ENCODE measurements around the gene BAG2.

GRCh38 chr6:57127763-57128162 is 44.4 kb upstream of the BAG2 start:
- TF ChIP-seq RAD21 (IDR thresholded peaks at IDR 0.05; ENCODE audit: insufficient read depth, low read depth, low read length) = no peak
- no peak for TF ChIP-seq MYC (IDR thresholded peaks at IDR 0.05; ENCODE audit: insufficient read depth, insufficient read length, insufficient replicate concordance, low read length, severe bottlenecking)
- TF ChIP-seq, protein P1, sequence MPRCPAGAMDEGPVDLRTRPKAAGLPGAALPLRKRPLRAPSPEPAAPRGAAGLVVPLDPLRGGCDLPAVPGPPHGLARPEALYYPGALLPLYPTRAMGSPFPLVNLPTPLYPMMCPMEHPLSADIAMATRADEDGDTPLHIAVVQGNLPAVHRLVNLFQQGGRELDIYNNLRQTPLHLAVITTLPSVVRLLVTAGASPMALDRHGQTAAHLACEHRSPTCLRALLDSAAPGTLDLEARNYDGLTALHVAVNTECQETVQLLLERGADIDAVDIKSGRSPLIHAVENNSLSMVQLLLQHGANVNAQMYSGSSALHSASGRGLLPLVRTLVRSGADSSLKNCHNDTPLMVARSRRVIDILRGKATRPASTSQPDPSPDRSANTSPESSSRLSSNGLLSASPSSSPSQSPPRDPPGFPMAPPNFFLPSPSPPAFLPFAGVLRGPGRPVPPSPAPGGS (IDR thresholded peaks at IDR 0.05; ENCODE audit: borderline replicate concordance, insufficient read depth, low read depth, low read length, poor library complexity, severe bottlenecking) = no peak
- TF ChIP-seq HDGF (IDR thresholded peaks at IDR 0.05) = no peak
- TF ChIP-seq CBX5 (IDR thresholded peaks at IDR 0.05; ENCODE audit: low read depth) = no peak

Measured in GM12878 (cell line).